Effector memory CD8-positive, alpha-beta T cell (primary cell): ENCODE results near the gene POLR2M.

Experiments
- ATAC-seq: fragments of 150-1000 bp; cut with Tn5 transposase; replicated peaks from 2 replicates; pipeline ENCODE4 v1.10.0; 2021; ENCODE audit warnings: mild to moderate bottlenecking, moderate library complexity
- DNase-seq, 3 experiments: peaks; one replicate each; pipeline ENCODE4 v3.0.0; 2021
- H3K27ac Mint-ChIP-seq, 2 donors: one replicate each; pipeline ENCODE4 v1.8.0; 2022; ENCODE audit warnings: mild to moderate bottlenecking in 2 of 2, mixed read lengths in 2 of 2, moderate library complexity in 2 of 2
- H3K27me3 Mint-ChIP-seq, 2 donors: one replicate each; pipeline ENCODE4 v1.8.0; 2022; ENCODE audit warnings: mixed read lengths in 2 of 2
- H3K36me3 Mint-ChIP-seq: one replicate; pipeline ENCODE4 v1.8.0; 2022; ENCODE audit warnings: mild to moderate bottlenecking, moderate library complexity, mixed read lengths; ENCODE audit not compliant: insufficient read depth
- H3K4me1 Mint-ChIP-seq, 2 donors: one replicate each; pipeline ENCODE4 v1.8.0; 2022; ENCODE audit warnings: low read depth in 2 of 2, mixed read lengths in 2 of 2
- H3K4me3 Mint-ChIP-seq, 2 donors: one replicate each; pipeline ENCODE4 v1.8.0; 2022; ENCODE audit warnings: mild to moderate bottlenecking in 2 of 2, mixed read lengths in 2 of 2, moderate library complexity in 2 of 2
- H3K9me3 Mint-ChIP-seq, 2 donors: one replicate each; pipeline ENCODE4 v1.8.0; 2022; ENCODE audit warnings: mixed read lengths in 2 of 2

The POLR2M gene

DNA sequence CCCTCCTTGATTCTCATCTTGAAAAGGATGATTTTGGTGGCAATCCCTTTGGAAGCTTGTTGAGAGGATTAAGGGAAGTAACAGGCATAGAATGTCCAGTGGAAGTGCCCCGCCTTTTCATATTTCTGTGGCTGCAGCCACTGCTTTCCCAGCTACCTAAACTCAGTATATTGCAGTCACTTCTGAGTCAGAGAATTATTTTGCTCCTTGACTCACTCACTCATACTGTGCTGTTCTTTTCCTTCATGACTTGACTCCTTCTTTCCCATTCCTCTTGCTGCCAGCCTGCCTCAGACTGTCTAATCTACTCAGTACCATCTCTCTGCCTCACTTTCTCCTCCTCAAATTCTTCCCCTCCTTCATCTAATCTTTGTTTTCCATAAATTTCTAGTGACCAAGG lies 26.5 kb upstream of the POLR2M start:
- H3K9me3 Mint-ChIP-seq, result no peaks in the 10 kb centered on the region
- H3K4me3 Mint-ChIP-seq, result no peak overlapping the region
- ATAC-seq, result no peak
- H3K4me1 Mint-ChIP-seq, result peaks cover 3% of the 10 kb centered on the region in 2 donors
- no peaks in the 10 kb centered on the region for H3K36me3 Mint-ChIP-seq
- peaks cover 12 to 24% of the 10 kb centered on the region in 2 donors for H3K27me3 Mint-ChIP-seq
- no peak for DNase-seq
- H3K27ac Mint-ChIP-seq, result no peak overlapping the region

DNA sequence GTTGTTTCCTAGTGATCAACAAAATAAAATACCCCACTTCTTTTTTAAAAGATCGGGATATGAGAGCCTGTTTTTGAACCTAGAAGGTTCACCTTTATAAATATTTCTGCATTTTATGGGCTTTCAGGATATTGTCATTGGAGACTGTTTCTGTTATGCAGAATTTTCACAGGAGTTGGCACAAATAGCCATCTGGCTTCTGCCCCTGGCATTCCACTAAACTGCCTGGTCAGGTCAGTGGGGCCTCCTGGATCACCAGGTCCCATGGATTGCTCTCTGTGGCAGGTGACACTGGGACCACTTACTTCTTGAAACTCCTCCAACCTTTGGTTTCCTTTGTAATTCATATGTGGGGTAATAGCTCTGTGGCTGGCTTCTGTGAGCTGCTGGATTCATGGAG lies 25.5 kb upstream of the POLR2M start:
- DNase-seq (no peak), ATAC-seq (no peak)
- H3K9me3 Mint-ChIP-seq, result no peaks in the 10 kb centered on the region
- no peak overlapping the region for H3K4me3 Mint-ChIP-seq
- H3K27me3 Mint-ChIP-seq, result peaks cover 7 to 16% of the 10 kb centered on the region in 2 donors
- peaks cover 3% of the 10 kb centered on the region for H3K36me3 Mint-ChIP-seq
- H3K27ac Mint-ChIP-seq, result no peak overlapping the region
- peaks cover 3% of the 10 kb centered on the region in 2 donors for H3K4me1 Mint-ChIP-seq

DNA sequence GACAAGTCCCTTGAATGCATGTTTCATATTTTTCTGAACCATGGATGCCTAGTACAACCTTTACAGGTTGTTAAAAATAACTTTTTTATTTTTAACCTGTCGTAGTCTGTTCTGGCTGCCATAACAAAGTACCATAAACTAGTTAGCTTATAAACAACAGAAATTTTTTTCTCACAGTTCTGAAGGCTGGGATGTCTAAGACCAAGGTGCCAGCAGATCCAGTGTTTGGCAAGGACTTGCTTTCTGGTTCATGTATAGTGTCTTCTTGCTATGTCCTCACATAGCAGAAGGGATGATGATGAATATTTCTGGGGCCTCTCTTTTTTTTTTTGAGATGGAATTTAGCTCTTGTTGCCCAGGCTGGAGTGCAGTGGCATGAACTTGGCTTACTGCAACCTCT lies 23.0 kb upstream of the POLR2M start:
- Mint-ChIP-seq H3K4me1 (peaks cover 3% of the 10 kb centered on the region in 2 donors), H3K9me3 (no peaks in the 10 kb centered on the region), H3K4me3 (no peak overlapping the region), H3K27me3 (peaks cover 7 to 16% of the 10 kb centered on the region in 2 donors), H3K36me3 (peaks cover 3% of the 10 kb centered on the region), H3K27ac (no peak overlapping the region)
- DNase-seq, result no peak
- no peak for ATAC-seq

- ATAC-seq (no peak), DNase-seq (no peak)
- Mint-ChIP-seq H3K9me3 (no peaks in the 10 kb centered on the region), H3K36me3 (peaks cover 3% of the 10 kb centered on the region), H3K27me3 (peaks cover 7 to 16% of the 10 kb centered on the region in 2 donors), H3K4me3 (no peak overlapping the region), H3K4me1 (peaks cover 3% of the 10 kb centered on the region in 2 donors), H3K27ac (no peak overlapping the region)
Measured at GRCh38 chr15:57684491-57685151, 21.9 kb upstream of the POLR2M start.

DNA sequence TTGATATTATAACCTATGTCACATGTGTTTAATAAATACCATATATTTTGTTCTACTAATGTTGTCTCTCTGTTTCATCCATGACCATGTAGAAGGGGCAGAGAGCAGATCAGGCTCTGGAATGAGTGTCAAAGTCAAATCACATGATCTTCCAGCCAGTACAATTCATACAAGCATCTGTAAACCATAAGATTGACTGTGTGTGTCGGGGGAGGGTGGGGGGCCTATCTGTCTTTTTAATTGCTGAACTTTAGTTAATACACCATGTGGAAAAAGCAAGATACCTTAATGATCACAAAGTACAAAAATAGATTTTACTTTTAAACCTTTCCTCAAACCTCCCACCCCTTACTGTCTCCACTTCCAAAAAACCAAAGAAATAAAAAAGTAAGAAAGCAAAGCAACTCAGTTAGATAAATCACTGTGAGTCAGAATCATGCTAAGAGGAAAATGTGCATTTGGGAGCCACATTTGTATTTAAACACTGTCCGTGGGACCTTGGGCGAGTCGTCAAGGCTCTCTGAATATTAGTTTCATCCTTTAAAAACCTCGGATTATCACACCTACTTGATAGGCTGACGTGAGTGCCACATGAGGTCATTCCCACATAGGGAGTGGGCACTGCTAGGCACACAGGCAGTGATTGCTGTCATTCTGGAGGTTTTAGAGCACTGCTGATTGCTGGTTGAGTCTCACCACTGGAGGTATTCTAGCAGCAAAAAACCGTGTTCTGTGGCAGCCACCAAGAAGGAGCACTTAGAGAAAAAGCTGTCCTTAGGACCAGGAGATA lies 21.0 kb upstream of the POLR2M start:
- Mint-ChIP-seq H3K4me1 (no peaks in the 10 kb centered on the region), H3K36me3 (peaks cover 3% of the 10 kb centered on the region), H3K27ac (no peak overlapping the region), H3K27me3 (peaks cover 3 to 16% of the 10 kb centered on the region in 2 donors), H3K9me3 (no peaks in the 10 kb centered on the region), H3K4me3 (no peak overlapping the region)
- no peak for DNase-seq
- no peak for ATAC-seq

DNA sequence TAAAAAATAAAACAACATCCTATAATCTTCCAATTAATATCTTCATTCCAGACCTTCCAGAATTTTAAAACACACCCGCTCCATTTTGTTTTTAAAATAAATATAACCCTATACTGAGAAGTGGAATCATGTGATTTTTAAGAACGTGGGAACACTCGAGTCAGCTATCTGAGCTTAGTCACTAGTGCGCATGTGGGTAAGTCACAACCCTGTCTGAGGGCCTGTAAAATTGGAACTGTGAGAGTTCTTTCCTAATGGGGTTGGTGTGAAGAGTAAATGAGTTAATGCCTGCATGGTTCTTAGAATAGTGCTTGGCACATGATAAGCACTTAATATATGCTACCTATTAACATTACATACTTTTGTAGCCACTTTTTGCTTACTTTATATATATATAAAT lies 19.9 kb upstream of the POLR2M start:
- Mint-ChIP-seq H3K36me3 (peaks cover 3% of the 10 kb centered on the region), H3K27ac (no peak overlapping the region), H3K27me3 (peaks cover 0 to 15% of the 10 kb centered on the region in 2 donors), H3K9me3 (no peaks in the 10 kb centered on the region), H3K4me3 (no peak overlapping the region), H3K4me1 (no peaks in the 10 kb centered on the region)
- DNase-seq (no peak), ATAC-seq (no peak)

DNA sequence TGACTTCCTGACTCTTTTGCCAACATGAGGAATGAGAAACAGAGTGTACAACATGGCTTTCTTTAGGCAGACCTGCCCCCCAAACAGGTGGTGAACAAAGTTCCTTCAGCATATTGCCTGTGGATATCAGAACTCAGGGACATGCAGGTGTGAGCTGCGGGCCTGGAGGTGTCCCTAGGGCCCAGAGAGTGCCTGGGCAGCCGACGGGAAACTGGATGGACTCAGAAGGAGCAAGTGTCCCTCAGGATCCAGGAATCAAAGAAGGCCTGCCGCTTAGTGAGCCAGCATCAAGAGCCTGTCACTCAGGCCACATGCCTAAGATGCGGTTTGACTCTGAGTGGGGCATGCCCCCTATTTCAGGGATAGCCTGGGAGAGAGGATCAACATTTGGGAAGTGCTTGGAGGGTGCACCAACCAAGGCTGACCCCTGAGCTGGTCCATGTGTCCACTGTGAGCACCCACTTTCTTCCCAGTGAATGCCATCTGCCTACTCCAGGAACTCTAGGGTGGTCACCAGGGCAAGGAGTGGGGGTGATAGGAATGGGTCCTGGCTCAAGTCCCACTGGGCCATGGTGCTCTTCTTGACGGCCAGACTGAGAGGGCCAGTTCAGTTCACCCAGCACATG lies 16.1 kb upstream of the POLR2M start:
- no peaks in the 10 kb centered on the region for H3K4me1 Mint-ChIP-seq
- no peak overlapping the region for H3K4me3 Mint-ChIP-seq
- peaks cover 3% of the 10 kb centered on the region for H3K36me3 Mint-ChIP-seq
- ATAC-seq, result no peak
- H3K27ac Mint-ChIP-seq, result no peak overlapping the region
- no peak for DNase-seq
- no peaks in the 10 kb centered on the region for H3K9me3 Mint-ChIP-seq
- peaks cover 0 to 4% of the 10 kb centered on the region in 2 donors for H3K27me3 Mint-ChIP-seq

- Mint-ChIP-seq H3K36me3 (no peaks in the 10 kb centered on the region), H3K9me3 (no peaks in the 10 kb centered on the region), H3K4me1 (no peaks in the 10 kb centered on the region), H3K27ac (no peak overlapping the region), H3K4me3 (no peak overlapping the region), H3K27me3 (peaks cover 0 to 5% of the 10 kb centered on the region in 2 donors)
- DNase-seq, result no peak
- ATAC-seq, result no peak
Measured at GRCh38 chr15:57691082-57691481, 15.4 kb upstream of the POLR2M start.

GRCh38 chr15:57692709-57693108 lies 13.8 kb upstream of the POLR2M start:
- Mint-ChIP-seq H3K9me3 (no peaks in the 10 kb centered on the region), H3K4me1 (no peaks in the 10 kb centered on the region), H3K27me3 (peaks cover 15 to 21% of the 10 kb centered on the region in 2 donors), H3K4me3 (no peak overlapping the region), H3K36me3 (no peaks in the 10 kb centered on the region), H3K27ac (no peak overlapping the region)
- DNase-seq (no peak), ATAC-seq (no peak)

DNA sequence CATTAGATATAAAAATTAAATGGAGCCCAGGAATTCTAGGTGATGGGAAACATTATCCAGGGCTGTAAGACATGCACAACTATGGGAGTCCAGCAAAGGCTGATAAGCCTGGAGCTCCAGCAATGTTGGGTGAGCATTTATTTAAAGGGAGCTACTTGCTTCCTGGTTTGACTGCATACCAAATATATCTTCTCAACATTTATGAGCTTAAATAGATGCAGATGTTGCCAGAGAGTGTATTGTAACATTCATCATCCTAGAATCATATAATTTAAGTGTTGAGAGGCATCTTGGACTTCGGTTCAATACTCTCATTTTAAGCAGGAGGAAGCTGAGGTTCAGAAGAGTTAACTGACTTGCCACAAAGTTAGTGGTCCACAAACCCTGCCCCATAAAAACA lies 12.2 kb upstream of the POLR2M start:
- H3K27me3 Mint-ChIP-seq, result peaks cover 31 to 34% of the 10 kb centered on the region in 2 donors
- H3K4me1 Mint-ChIP-seq, result no peaks in the 10 kb centered on the region
- H3K9me3 Mint-ChIP-seq, result no peaks in the 10 kb centered on the region
- ATAC-seq (no peak), DNase-seq (no peak)
- H3K27ac Mint-ChIP-seq, result no peak overlapping the region
- H3K4me3 Mint-ChIP-seq, result no peak overlapping the region
- no peaks in the 10 kb centered on the region for H3K36me3 Mint-ChIP-seq

- H3K4me3 Mint-ChIP-seq, result no peak overlapping the region
- H3K27me3 Mint-ChIP-seq, result peaks cover 48 to 52% of the 10 kb centered on the region in 2 donors
- no peaks in the 10 kb centered on the region for H3K9me3 Mint-ChIP-seq
- no peak overlapping the region for H3K27ac Mint-ChIP-seq
- H3K4me1 Mint-ChIP-seq, result no peaks in the 10 kb centered on the region
- ATAC-seq, result no peak
- DNase-seq, result no peak
- H3K36me3 Mint-ChIP-seq, result no peaks in the 10 kb centered on the region
Measured at GRCh38 chr15:57696146-57696545, 10.4 kb upstream of the POLR2M start.

GRCh38 chr15:57697588-57697987 lies 8.9 kb upstream of the POLR2M start:
- DNase-seq (no peak), ATAC-seq (no peak)
- H3K4me3 Mint-ChIP-seq, result no peak overlapping the region
- H3K27me3 Mint-ChIP-seq, result peaks cover 52 to 55% of the 10 kb centered on the region in 2 donors
- no peaks in the 10 kb centered on the region for H3K4me1 Mint-ChIP-seq
- H3K36me3 Mint-ChIP-seq, result no peaks in the 10 kb centered on the region
- no peak overlapping the region for H3K27ac Mint-ChIP-seq
- no peaks in the 10 kb centered on the region for H3K9me3 Mint-ChIP-seq

GRCh38 chr15:57698243-57698642 lies 8.3 kb upstream of the POLR2M start:
- Mint-ChIP-seq H3K9me3 (no peaks in the 10 kb centered on the region), H3K4me1 (no peaks in the 10 kb centered on the region), H3K27me3 (peaks cover 52 to 55% of the 10 kb centered on the region in 2 donors), H3K36me3 (no peaks in the 10 kb centered on the region), H3K27ac (no peak overlapping the region), H3K4me3 (no peak overlapping the region)
- ATAC-seq (no peak), DNase-seq (no peak)

- H3K27me3 Mint-ChIP-seq, result peaks cover 52 to 55% of the 10 kb centered on the region in 2 donors
Measured at GRCh38 chr15:57698991-57699390, 7.5 kb upstream of the POLR2M start.

More at GRCh38 chr15:57698991-57699390, 7.5 kb upstream of the POLR2M start:
- H3K9me3 Mint-ChIP-seq, result no peaks in the 10 kb centered on the region
- no peak overlapping the region for H3K4me3 Mint-ChIP-seq
- no peak overlapping the region for H3K27ac Mint-ChIP-seq
- DNase-seq, result no peak
- H3K36me3 Mint-ChIP-seq, result no peaks in the 10 kb centered on the region
- no peak for ATAC-seq
- H3K4me1 Mint-ChIP-seq, result peaks cover 0 to 3% of the 10 kb centered on the region in 2 donors
